GM12878 (cell line): ENCODE results near the gene ZNF513. TPM values are rescaled to one million over a fixed set of nuclear protein-coding genes. Genes with fewer than 3 reads are reported as not detected.

Experiments
- ATAC-seq: fragments of 200-7000 bp; cut with Tn5 transposase; 3 replicates; pipeline ENCODE4 v1.9.1; 2020; ENCODE audit warnings: mild to moderate bottlenecking, moderate library complexity
- BruUV-seq: library from RNA; stranded (reverse); fragments of 400-500 nt; replicated peaks from 2 replicates; lab custom pipeline; 2021; lab: Mats Ljungman, UMichigan
- CTCF ChIA-PET: fragments of 300-600 bp; sonication (Branson Sonifier 250); formaldehyde crosslinking; extraction: SDS; loops from one replicate; lab custom pipeline; 2021; ENCODE audit warnings: inconsistent platforms; lab: Yijun Ruan, JAX
- POLR2A ChIA-PET: fragments of 350-600 bp; formaldehyde crosslinking; extraction: SDS; loops from one replicate; lab custom pipeline; 2021; ENCODE audit warnings: inconsistent platforms; lab: Charles Lee
- RAD21 ChIA-PET: fragments of 300-600 bp; sonication (Branson Sonifier 250); formaldehyde crosslinking; loops from one replicate; lab custom pipeline; 2023; ENCODE audit warnings: antibody characterized with exemption; ENCODE audit not compliant: unreplicated experiment; lab: Charles Lee
- SMC1A ChIA-PET: fragments of 300-600 bp; sonication (Branson Sonifier 250); formaldehyde crosslinking; loops from one replicate; lab custom pipeline; 2023; ENCODE audit not compliant: unreplicated experiment, uncharacterized antibody; lab: Charles Lee
- DNase-seq: peaks from one replicate; pipeline ENCODE4 v3.0.0-alpha.2; 2011; ENCODE audit warnings: low read depth, low spot score
- FAIRE-seq: peaks from 3 replicates; lab custom pipeline; 2011; peaks lifted over from hg19 to GRCh38; lab: Jason Lieb, UNC
- H2AFZ ChIP-seq: 2 replicates; pipeline ENCODE4 v1.6.0; 2011; ENCODE audit warnings: low read depth, low read length, control low read depth; ENCODE audit not compliant: control insufficient read depth
- H3K27ac ChIP-seq: 2 replicates; pipeline ENCODE4 v1.5.1; 2011; ENCODE audit warnings: control low read depth; ENCODE audit not compliant: control insufficient read depth, insufficient read depth
- H3K27me3 ChIP-seq, 2 experiments: replicated peaks in 1 of 2; 2 replicates each; pipeline versions ENCODE4 v1.6.0 to v1.6.1; 2011; ENCODE audit warnings: low read length in 1 of 2; ENCODE audit not compliant: control insufficient read depth in 2 of 2, insufficient read depth in 2 of 2
- H3K36me3 ChIP-seq, 2 experiments: 2 replicates each; pipeline ENCODE4 v1.5.1; 2011; ENCODE audit warnings: low read length in 1 of 2; ENCODE audit not compliant: control insufficient read depth in 2 of 2, insufficient read depth in 2 of 2
- H3K4me1 ChIP-seq: 2 replicates; pipeline ENCODE4 v1.6.1; 2011; ENCODE audit warnings: mild to moderate bottlenecking, low read length, moderate library complexity, mixed read lengths; ENCODE audit not compliant: control insufficient read depth, insufficient read depth
- H3K4me2 ChIP-seq: 2 replicates; pipeline ENCODE4 v1.6.0; 2011; ENCODE audit warnings: control low read depth; ENCODE audit not compliant: control insufficient read depth, insufficient read depth
- H3K4me3 ChIP-seq: fragments of 200-600 bp; sonication (generic); 2 replicates; pipeline ENCODE4 v1.5.1; 2016
- H3K79me2 ChIP-seq: 2 replicates; pipeline ENCODE4 v1.6.0; 2011; ENCODE audit warnings: low read length; ENCODE audit not compliant: control insufficient read depth, insufficient read depth
- H3K9ac ChIP-seq: 2 replicates; pipeline ENCODE4 v1.8.0; 2011; ENCODE audit warnings: low read length, control low read depth, mixed read lengths; ENCODE audit not compliant: control insufficient read depth, insufficient read depth
- H3K9me3 ChIP-seq: replicated peaks from 3 replicates; pipeline ENCODE4 v1.5.1; 2011; ENCODE audit warnings: mild to moderate bottlenecking, low read length; ENCODE audit not compliant: control insufficient read depth, insufficient read depth
- H4K20me1 ChIP-seq: 2 replicates; pipeline ENCODE4 v1.6.0; 2011; ENCODE audit not compliant: control insufficient read depth, insufficient read depth
- BCL11A ChIP-seq: IDR thresholded peaks from 2 replicates; pipeline ENCODE4 v1.6.1; 2011; ENCODE audit warnings: low read depth, low read length
- BCL3 ChIP-seq: IDR thresholded peaks from 2 replicates; pipeline ENCODE4 v1.6.1; 2011; ENCODE audit warnings: borderline replicate concordance, low read depth, mild to moderate bottlenecking, moderate library complexity, low read length; ENCODE audit not compliant: insufficient read depth, poor library complexity, severe bottlenecking
- BHLHE40 ChIP-seq, 2 experiments: fragments of 450-650 bp in 1 of 2; IDR thresholded peaks; 2 replicates each; pipeline ENCODE4 v1.6.1; 2011 to 2017; ENCODE audit warnings: low read depth in 2 of 2, borderline replicate concordance in 1 of 2, improper control_type of control experiment in 1 of 2, low read length in 1 of 2, mild to moderate bottlenecking in 1 of 2
- CBX3 ChIP-seq: fragments of 200-600 bp; sonication (generic); IDR thresholded peaks from 2 replicates; pipeline ENCODE4 v1.6.1; 2016; ENCODE audit warnings: low read depth, borderline replicate concordance
- CBX5 ChIP-seq: sonication (generic); IDR thresholded peaks from 2 replicates; pipeline ENCODE4 v1.6.1; 2016; ENCODE audit warnings: low read depth, moderate library complexity, mild to moderate bottlenecking, inconsistent platforms
- CHD2 ChIP-seq: IDR thresholded peaks from 2 replicates; pipeline ENCODE4 v1.6.1; 2011; ENCODE audit warnings: low read depth, low read length, improper control_type of control experiment, borderline replicate concordance
- E4F1 ChIP-seq: fragments of 450-650 bp; IDR thresholded peaks from 2 replicates; pipeline ENCODE4 v1.6.1; 2018; ENCODE audit warnings: borderline replicate concordance, mild to moderate bottlenecking; ENCODE audit not compliant: partially characterized antibody
- EP300 ChIP-seq, 2 experiments: fragments of 150-350 bp in 1 of 2; IDR thresholded peaks; 2 replicates each; pipeline ENCODE4 v1.6.1; 2011 to 2012; ENCODE audit warnings: low read depth in 2 of 2, low read length in 2 of 2, borderline replicate concordance in 1 of 2, improper control_type of control experiment in 1 of 2, inconsistent platforms in 1 of 2; ENCODE audit not compliant: control insufficient read depth in 1 of 2
- ETV6 ChIP-seq, 2 experiments: fragments of 450-650 bp in 1 of 2; IDR thresholded peaks in 1 of 2; conservative IDR thresholded peaks in 1 of 2; 2 replicates each; pipeline ENCODE4 v1.6.1; 2014; ENCODE audit warnings: antibody characterized with exemption in 1 of 2, borderline replicate concordance in 1 of 2, low read depth in 1 of 2, mild to moderate bottlenecking in 1 of 2, moderate library complexity in 1 of 2
- FOS ChIP-seq: IDR thresholded peaks from 3 replicates; pipeline ENCODE4 v1.6.1; 2011; ENCODE audit warnings: borderline replicate concordance; ENCODE audit not compliant: insufficient read length; ENCODE audit errors: extremely low read depth
- HDAC6 ChIP-seq: fragments of 200-600 bp; sonication (generic); IDR thresholded peaks from one replicate; pipeline ENCODE4 v1.8.0; 2017; ENCODE audit warnings: antibody characterized with exemption; ENCODE audit not compliant: unreplicated experiment
- IRF5 ChIP-seq: fragments of 450-650 bp; IDR thresholded peaks from 2 replicates; pipeline ENCODE4 v1.6.1; 2017; ENCODE audit warnings: borderline replicate concordance
- JUND ChIP-seq: IDR thresholded peaks from 2 replicates; pipeline ENCODE4 v1.6.1; 2012; ENCODE audit warnings: low read depth, mild to moderate bottlenecking, low read length, improper control_type of control experiment, moderate library complexity
- KAT2A ChIP-seq: conservative IDR thresholded peaks from 2 replicates; pipeline ENCODE4 v1.6.1; 2011; ENCODE audit warnings: low read depth, low read length; ENCODE audit not compliant: control insufficient read depth
- POLR2AphosphoS5 ChIP-seq: IDR thresholded peaks from 2 replicates; pipeline ENCODE4 v1.6.1; 2011; ENCODE audit warnings: mild to moderate bottlenecking, low read length, inconsistent platforms
- RCOR1 ChIP-seq: conservative IDR thresholded peaks from 2 replicates; pipeline ENCODE4 v1.6.1; 2012; ENCODE audit warnings: low read depth, low read length, improper control_type of control experiment
- WGBS: methylation state at CpG from one replicate; pipeline ENCODE4 v1.1.6; 2016; ENCODE audit warnings: low lambda C conversion rate; ENCODE audit not compliant: insufficient replicate concordance, insufficient coverage; ENCODE audit errors: missing lambda C conversion rate; 5-methylcytosine and 5-hydroxymethylcytosine counted together
- in situ Hi-C: fragments of 300-500 bp; cut with MboI; formaldehyde crosslinking; loops from 9 replicates; pipeline ENCODE4 v1.14.3; 2018; ENCODE audit warnings: mixed read lengths
- intact Hi-C: fragments of 100-400 bp; cut with micrococcal nuclease; formaldehyde crosslinking; loops from one replicate; pipeline ENCODE4 v1.14.2; 2022; ENCODE audit not compliant: unreplicated experiment
- polyA plus RNA-seq, 11 experiments: library from polyadenylated mRNA; depleted of rRNA in 4 of 11; unstranded in 6 of 11; stranded (reverse) in 5 of 11; fragments of >200 nt; fragmentation: Nextera tagmentation in 4 of 11; fragmentation: Illumina TruSeq in 1 of 11; extraction: Ambion mirVana in 4 of 11; extraction: Trizol in 1 of 11; gene quantifications; 1 replicate in 1 of 11; 2 replicates in 10 of 11; pipeline versions ENCODE4 v1.2.1 to v1.2.3, GENCODE V29; 2011 to 2016; ENCODE audit warnings: inconsistent platforms in 2 of 11, missing spikeins in 2 of 11, low read depth in 1 of 11
- total RNA-seq, 4 experiments: library from RNA; depleted of rRNA in 3 of 4; stranded (reverse); fragments of >200 nt in 3 of 4; fragmentation: Illumina TruSeq in 1 of 4; extraction: Trizol in 1 of 4; gene quantifications; 2 replicates each; pipeline versions ENCODE4 v1.2.1 to v1.2.3, GENCODE V29; 2013 to 2021

ZNF513 gene
- total and polyA plus RNA-seq, 10 of the 15 experiments (the other 5 are each of a cell fraction or from before 2014, with no cell fraction given): 0.06 to 16.4 (median 5.6) TPM

- no TSS peak for BruUV-seq
- H3K27ac ChIP-seq: no peak overlapping the region
- H3K36me3 ChIP-seq: peaks cover 0 to 3% of the 10 kb centered on the region in 2 experiments; a peak in 1 of 4 replicates
- no peak overlapping the region for H3K4me2 ChIP-seq
- no peak overlapping the region for H3K4me3 ChIP-seq
- ATAC-seq (peak; percentile 50), FAIRE-seq (no peak), DNase-seq (no peak)
- no peak overlapping the region for H3K9ac ChIP-seq
- intact Hi-C loops: loop anchor here (10.0 kb wide), 2 partner anchors 184 to 284 kb away; partner anchors contain the start of gene ZNF512
- no peaks in the 10 kb centered on the region for H3K4me1 ChIP-seq
- POLR2A ChIA-PET: interaction anchor here (1.6 kb wide), 1 partner anchor 9 kb away, joined by 6 read pairs; the partner anchor contains the start of gene PPM1G
- RAD21 ChIA-PET: interaction anchor here (1.5 kb wide), 1 partner anchor 20 kb away, joined by 4 read pairs; the partner anchor contains the start of gene ZNF513
- no peaks in the 10 kb centered on the region; the same call in 2 of the 3 replicates for H3K9me3 ChIP-seq
- SMC1A ChIA-PET: interaction anchor here (1.2 kb wide), 1 partner anchor 31 kb away, joined by 3 read pairs; no protein-coding TSS in a partner anchor
- peaks cover 87% of the 10 kb centered on the region for H3K79me2 ChIP-seq
- H3K27me3 ChIP-seq: no peaks in the 10 kb centered on the region
- in situ Hi-C loops: no loop called here
- WGBS: 100% methylated on average over 2 of the region's 2 CpGs
- CTCF ChIA-PET: interaction anchor here (1.5 kb wide), 1 partner anchor 9 kb away, joined by 4 read pairs; the partner anchor contains the start of gene PPM1G
- H2AFZ ChIP-seq: no peak overlapping the region
- no peaks in the 10 kb centered on the region for H4K20me1 ChIP-seq
- TF ChIP-seq BCL3 (no peak), CBX3 (no peak), BCL11A (no peak), HDAC6 (no peak), CHD2 (no peak), EP300 (IDR thresholded peaks at IDR 0.05; ENCODE audit: borderline replicate concordance in 1 of 2, control insufficient read depth in 1 of 2, low read depth in 2 of 2, low read length in 2 of 2) (no peak), CBX5 (no peak), E4F1 (no peak), KAT2A (no peak), JUND (no peak), ETV6 (conservative IDR thresholded peaks at IDR 0.05 in 1 of 2, IDR thresholded peaks at IDR 0.05 in 1 of 2; ENCODE audit: borderline replicate concordance in 1 of 2, low read depth in 1 of 2) (no peak), RCOR1 (no peak), BHLHE40 (IDR thresholded peaks at IDR 0.05; ENCODE audit: borderline replicate concordance in 1 of 2, low read depth in 2 of 2, low read length in 1 of 2) (no peak), POLR2AphosphoS5 (no peak), IRF5 (no peak), FOS (no peak)
These were observed 20.0 kb upstream of the ZNF513 start for GRCh38 chr2:27400348-27401135.
